IMR-90 (cell line): ENCODE measurements around the gene C1orf105. TPM values are rescaled to one million over a fixed set of nuclear protein-coding genes. Genes with fewer than 3 reads are reported as not detected.

Experiments
- ATAC-seq: fragments of 200-7000 bp; cut with Tn5 transposase; 2 replicates; pipeline ENCODE4 v1.9.1; 2020; ENCODE audit warnings: low read depth, mild to moderate bottlenecking, moderate library complexity
- BruUV-seq: library from RNA; stranded (reverse); fragments of 400-500 nt; replicated peaks from 2 replicates; lab custom pipeline; 2021; lab: Mats Ljungman, UMichigan
- CTCF ChIA-PET: fragments of 300-600 bp; formaldehyde crosslinking; extraction: SDS; loops from one replicate; lab custom pipeline; 2021; ENCODE audit warnings: antibody characterized with exemption; lab: Yijun Ruan, JAX
- POLR2A ChIA-PET: fragments of 300-600 bp; sonication (Branson Sonifier 250); formaldehyde crosslinking; loops from one replicate; lab custom pipeline; 2022; ENCODE audit warnings: antibody characterized with exemption; ENCODE audit not compliant: unreplicated experiment; lab: Charles Lee
- DNase-seq: peaks from one replicate; pipeline ENCODE4 v3.0.0; 2013
- H2AFZ ChIP-seq: replicated peaks from 2 replicates; pipeline ENCODE3; 2013; ENCODE audit warnings: low read length, mild to moderate bottlenecking; ENCODE audit not compliant: poor library complexity
- H2AK5ac ChIP-seq: 2 replicates; pipeline ENCODE4 v1.6.1; 2013; ENCODE audit warnings: low read depth, low read length, inconsistent platforms
- H2AK9ac ChIP-seq: replicated peaks from 2 replicates; pipeline ENCODE3; 2013; ENCODE audit warnings: mild to moderate bottlenecking, low read depth, low read length, moderate library complexity; ENCODE audit not compliant: poor library complexity
- H2BK120ac ChIP-seq: 2 replicates; pipeline ENCODE4 v1.6.1; 2013; ENCODE audit warnings: low read depth, low read length, inconsistent platforms
- H2BK15ac ChIP-seq: 3 replicates; pipeline ENCODE4 v1.6.1; 2013; ENCODE audit warnings: low read depth, low read length, inconsistent platforms
- H2BK20ac ChIP-seq: 2 replicates; pipeline ENCODE4 v1.6.1; 2013; ENCODE audit warnings: low read depth, mild to moderate bottlenecking, inconsistent platforms, low read length, moderate library complexity
- H2BK5ac ChIP-seq: 2 replicates; pipeline ENCODE4 v1.6.1; 2013; ENCODE audit warnings: mild to moderate bottlenecking, low read depth, low read length, inconsistent platforms; ENCODE audit not compliant: poor library complexity, severe bottlenecking
- H3K14ac ChIP-seq: replicated peaks from 2 replicates; pipeline ENCODE4 v1.6.1; 2013; ENCODE audit warnings: low read depth, low read length, inconsistent platforms
- H3K18ac ChIP-seq: 2 replicates; pipeline ENCODE4 v1.6.1; 2013; ENCODE audit warnings: low read depth, low read length, control low read depth
- H3K23ac ChIP-seq: 2 replicates; pipeline ENCODE4 v1.6.1; 2013; ENCODE audit warnings: low read depth, low read length, inconsistent platforms
- H3K27ac ChIP-seq: 2 replicates; pipeline ENCODE4 v1.5.1; 2013; ENCODE audit warnings: mild to moderate bottlenecking, control low read depth, low read length; ENCODE audit not compliant: insufficient read depth
- H3K27me3 ChIP-seq: 2 replicates; pipeline ENCODE4 v1.6.1; 2013; ENCODE audit warnings: low read length; ENCODE audit not compliant: control insufficient read depth, insufficient read depth
- H3K36me3 ChIP-seq: 2 replicates; pipeline ENCODE4 v1.6.1; 2013; ENCODE audit warnings: low read length, mixed read lengths; ENCODE audit not compliant: control insufficient read depth, insufficient read depth
- H3K4ac ChIP-seq: 2 replicates; pipeline ENCODE4 v1.6.1; 2013; ENCODE audit warnings: low read depth, low read length, inconsistent platforms
- H3K4me1 ChIP-seq: 2 replicates; pipeline ENCODE4 v1.6.1; 2013; ENCODE audit warnings: low read length, mixed read lengths; ENCODE audit not compliant: control insufficient read depth, insufficient read depth
- H3K4me2 ChIP-seq: 2 replicates; pipeline ENCODE4 v1.6.1; 2013; ENCODE audit warnings: low read depth, mild to moderate bottlenecking, control low read depth, low read length, moderate library complexity
- H3K4me3 ChIP-seq: 2 replicates; pipeline ENCODE4 v1.5.1; 2013; ENCODE audit warnings: low read depth, mild to moderate bottlenecking, control low read depth, low read length, moderate library complexity; ENCODE audit not compliant: insufficient read depth
- H3K56ac ChIP-seq: 2 replicates; pipeline ENCODE4 v1.6.1; 2013; ENCODE audit warnings: low read length, inconsistent platforms; ENCODE audit not compliant: insufficient read depth; ENCODE audit errors: extremely low read depth
- H3K79me1 ChIP-seq, 2 experiments: 2 replicates each; pipeline ENCODE4 v1.6.1; 2013; ENCODE audit warnings: low read length in 2 of 2, inconsistent platforms in 1 of 2, low read depth in 1 of 2
- H3K9ac ChIP-seq: 2 replicates; pipeline ENCODE4 v1.6.1; 2013; ENCODE audit warnings: low read depth, low read length, control low read depth
- H3K9me1 ChIP-seq: 2 replicates; pipeline ENCODE4 v1.6.1; 2013; ENCODE audit warnings: low read length, inconsistent platforms; ENCODE audit not compliant: insufficient read depth
- H3K9me3 ChIP-seq: 2 replicates; pipeline ENCODE4 v1.6.1; 2013; ENCODE audit warnings: low read length; ENCODE audit not compliant: control insufficient read depth, insufficient read depth
- H4K20me1 ChIP-seq: 2 replicates; pipeline ENCODE4 v1.6.1; 2013; ENCODE audit warnings: low read length, inconsistent platforms; ENCODE audit not compliant: insufficient read depth
- H4K5ac ChIP-seq: 2 replicates; pipeline ENCODE4 v1.6.1; 2013; ENCODE audit warnings: mild to moderate bottlenecking, low read depth, low read length, control low read depth
- H4K8ac ChIP-seq, 2 experiments: 2 replicates each; pipeline ENCODE4 v1.6.1; 2013; ENCODE audit warnings: low read depth in 2 of 2, low read length in 2 of 2, control low read depth in 1 of 2, inconsistent platforms in 1 of 2
- H4K91ac ChIP-seq: 2 replicates; pipeline ENCODE4 v1.6.1; 2013; ENCODE audit warnings: low read depth, low read length, inconsistent platforms; ENCODE audit not compliant: insufficient read depth
- BHLHE40 ChIP-seq: fragments of 150-350 bp; IDR thresholded peaks from 2 replicates; pipeline ENCODE4 v1.6.1; 2016; ENCODE audit warnings: mild to moderate bottlenecking, low read depth, low read length
- CEBPB ChIP-seq: IDR thresholded peaks from 2 replicates; pipeline ENCODE4 v1.6.1; 2012; ENCODE audit warnings: low read depth, low read length, improper control_type of control experiment
- CHD1 ChIP-seq: IDR thresholded peaks from 2 replicates; pipeline ENCODE4 v1.6.1; 2012; ENCODE audit warnings: low read depth, low read length, improper control_type of control experiment
- MAFK ChIP-seq: IDR thresholded peaks from 2 replicates; pipeline ENCODE4 v1.6.1; 2012; ENCODE audit warnings: low read depth, low read length, improper control_type of control experiment
- POLR2A ChIP-seq: IDR thresholded peaks from 2 replicates; pipeline ENCODE4 v1.6.1; 2012; ENCODE audit warnings: mild to moderate bottlenecking, low read depth, low read length
- RCOR1 ChIP-seq: IDR thresholded peaks from 2 replicates; pipeline ENCODE4 v1.6.1; 2012; ENCODE audit warnings: mild to moderate bottlenecking, low read length, improper control_type of control experiment; ENCODE audit not compliant: insufficient replicate concordance
- RFX5 ChIP-seq: IDR thresholded peaks from 2 replicates; pipeline ENCODE4 v1.8.0; 2012; ENCODE audit warnings: low read depth, mild to moderate bottlenecking, low read length, moderate library complexity
- SMC3 ChIP-seq: fragments of 150-350 bp; IDR thresholded peaks from 2 replicates; pipeline ENCODE4 v1.6.1; 2016; ENCODE audit warnings: low read depth, mild to moderate bottlenecking, antibody characterized with exemption, low read length, moderate library complexity
- WGBS, 2 experiments: methylation state at CpG; one replicate each; pipeline versions ENCODE4 v1.1.5 to v1.1.7; 2013; ENCODE audit warnings: missing lambda C conversion rate in 2 of 2; ENCODE audit not compliant: insufficient read length in 1 of 2; ENCODE audit errors: extremely low coverage in 2 of 2; 5-methylcytosine and 5-hydroxymethylcytosine counted together
- dilution Hi-C: fragments of 300-500 bp; cut with HindIII; formaldehyde crosslinking; loops from one replicate; pipeline ENCODE4 v1.14.3; 2018; ENCODE audit warnings: low sequenced_read_pairs; ENCODE audit not compliant: unreplicated experiment
- in situ Hi-C: fragments of 300-500 bp; cut with MboI; formaldehyde crosslinking; loops from 3 replicates; pipeline ENCODE4 v1.14.3; 2019; ENCODE audit warnings: low sequenced_read_pairs, inconsistent platforms, mixed read lengths
- intact Hi-C: fragments of 100-400 bp; cut with micrococcal nuclease; formaldehyde crosslinking; loops from 2 replicates; pipeline ENCODE4 v1.10.0; 2022
- polyA plus RNA-seq, 3 experiments: library from polyadenylated mRNA; depleted of rRNA; stranded (reverse); fragments of >200 nt; gene quantifications; 2 replicates each; pipeline ENCODE4 v1.2.3, GENCODE V29; 2012; ENCODE audit warnings: low replicate concordance in 1 of 3
- total RNA-seq: library from RNA; depleted of rRNA; stranded (reverse); fragments of >200 nt; gene quantifications from 2 replicates; pipeline ENCODE4 v1.2.3, GENCODE V29; 2012
- TF ChIP-seq, protein P1 (sequence below): fragments of 150-350 bp; IDR thresholded peaks from 2 replicates; pipeline ENCODE4 v1.6.1; 2017; ENCODE audit warnings: mild to moderate bottlenecking, antibody characterized with exemption, low read length, low read depth
- TF ChIP-seq, protein P2 (sequence below): fragments of 150-350 bp; IDR thresholded peaks from 2 replicates; pipeline ENCODE4 v1.6.1; 2016; ENCODE audit warnings: low read depth, mild to moderate bottlenecking, low read length, moderate library complexity, borderline replicate concordance

The C1orf105 gene
- total and polyA plus RNA-seq, 2 of the 4 experiments (the other 2 are of a cell fraction), result not detected

DNA sequence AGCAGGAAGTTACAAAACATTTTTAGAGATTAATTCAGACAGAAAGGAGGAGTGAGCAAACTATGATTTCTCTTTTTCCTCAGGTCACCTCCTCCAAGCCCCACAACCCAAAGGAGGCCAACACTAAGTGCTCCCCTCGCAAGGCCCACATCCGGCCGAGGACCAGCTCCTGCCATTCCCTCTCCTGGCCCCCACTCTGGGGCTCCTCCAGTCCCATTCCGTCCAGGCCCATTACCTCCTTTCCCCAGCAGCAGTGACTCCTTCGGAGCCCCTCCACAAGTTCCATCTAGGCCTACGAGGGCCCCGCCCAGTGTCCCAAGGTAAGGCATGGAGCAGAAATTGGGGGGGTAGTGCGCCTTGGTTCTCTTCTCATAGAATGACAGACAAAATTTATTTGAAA, 32.0 kb upstream of the C1orf105 start:
- H2AFZ ChIP-seq, result no peak overlapping the region
- ATAC-seq, result no peak
- H3K9ac ChIP-seq, result no peak overlapping the region
- no peaks in the 10 kb centered on the region for H3K9me3 ChIP-seq
- BruUV-seq, result no TSS peak
- H3K4me2 ChIP-seq, result no peak overlapping the region
- no peak for DNase-seq
- peaks cover 5% of the 10 kb centered on the region for H3K4me1 ChIP-seq
- no peak overlapping the region for H2AK9ac ChIP-seq
- H2BK120ac ChIP-seq, result no peak overlapping the region
- H2AK5ac ChIP-seq, result no peak overlapping the region
- no peak overlapping the region for H3K4me3 ChIP-seq
- no peak overlapping the region for H2BK15ac ChIP-seq
- no peak overlapping the region for H3K14ac ChIP-seq
- no peak overlapping the region for H4K8ac ChIP-seq
- TF ChIP-seq, protein P1, sequence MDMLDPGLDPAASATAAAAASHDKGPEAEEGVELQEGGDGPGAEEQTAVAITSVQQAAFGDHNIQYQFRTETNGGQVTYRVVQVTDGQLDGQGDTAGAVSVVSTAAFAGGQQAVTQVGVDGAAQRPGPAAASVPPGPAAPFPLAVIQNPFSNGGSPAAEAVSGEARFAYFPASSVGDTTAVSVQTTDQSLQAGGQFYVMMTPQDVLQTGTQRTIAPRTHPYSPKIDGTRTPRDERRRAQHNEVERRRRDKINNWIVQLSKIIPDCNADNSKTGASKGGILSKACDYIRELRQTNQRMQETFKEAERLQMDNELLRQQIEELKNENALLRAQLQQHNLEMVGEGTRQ, result no peak
- TF ChIP-seq, protein P2, sequence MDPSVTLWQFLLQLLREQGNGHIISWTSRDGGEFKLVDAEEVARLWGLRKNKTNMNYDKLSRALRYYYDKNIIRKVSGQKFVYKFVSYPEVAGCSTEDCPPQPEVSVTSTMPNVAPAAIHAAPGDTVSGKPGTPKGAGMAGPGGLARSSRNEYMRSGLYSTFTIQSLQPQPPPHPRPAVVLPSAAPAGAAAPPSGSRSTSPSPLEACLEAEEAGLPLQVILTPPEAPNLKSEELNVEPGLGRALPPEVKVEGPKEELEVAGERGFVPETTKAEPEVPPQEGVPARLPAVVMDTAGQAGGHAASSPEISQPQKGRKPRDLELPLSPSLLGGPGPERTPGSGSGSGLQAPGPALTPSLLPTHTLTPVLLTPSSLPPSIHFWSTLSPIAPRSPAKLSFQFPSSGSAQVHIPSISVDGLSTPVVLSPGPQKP, result no peak
- no peak for TF ChIP-seq RFX5
- no peak for TF ChIP-seq BHLHE40
- no peak for TF ChIP-seq POLR2A
- TF ChIP-seq CHD1, result no peak
- TF ChIP-seq RCOR1, result no peak
- no peak for TF ChIP-seq CEBPB
- no peak for TF ChIP-seq MAFK
- TF ChIP-seq SMC3, result no peak
- ChIA-PET CTCF (no interaction called here), POLR2A (no interaction called here)
- no peaks in the 10 kb centered on the region for H4K20me1 ChIP-seq
- H3K79me1 ChIP-seq, result no peaks in the 10 kb centered on the region
- no peak overlapping the region for H3K18ac ChIP-seq
- H3K4ac ChIP-seq, result no peak overlapping the region
- H3K23ac ChIP-seq, result no peak overlapping the region
- in situ Hi-C loops, result no loop called here
- H3K36me3 ChIP-seq, result no peaks in the 10 kb centered on the region
- intact Hi-C loops, result no loop called here
- H3K56ac ChIP-seq, result no peak overlapping the region
- peaks cover 4% of the 10 kb centered on the region; the same call in 1 of the 2 replicates for H3K9me1 ChIP-seq
- H2BK20ac ChIP-seq, result no peak overlapping the region
- dilution Hi-C loops, result no loop called here
- WGBS, 2 experiments, result no CpG with 5 or more reads among the region's 8 CpGs
- no peaks in the 10 kb centered on the region for H3K27me3 ChIP-seq
- no peak overlapping the region for H4K5ac ChIP-seq
- H4K91ac ChIP-seq, result no peak overlapping the region
- H2BK5ac ChIP-seq, result no peak overlapping the region
- no peak overlapping the region for H3K27ac ChIP-seq
